Brain microvascular endothelial cell (primary cell): ENCODE measurements around the gene FOSL1.

Experiments used
- DNase-seq: peaks from one replicate; pipeline ENCODE4 v3.0.0-alpha.2; 2020
- H3K27ac ChIP-seq: fragments of 250-450 bp; sonication (Bioruptor Pico); 2 replicates; pipeline ENCODE4 v1.5.1; 2020; ENCODE audit warnings: mild to moderate bottlenecking, moderate library complexity
- H3K27me3 ChIP-seq: fragments of 250-450 bp; sonication (Bioruptor Pico); replicated peaks from 2 replicates; pipeline ENCODE4 v1.5.1; 2020; ENCODE audit warnings: mild to moderate bottlenecking
- H3K36me3 ChIP-seq: fragments of 250-450 bp; sonication (Bioruptor Pico); replicated peaks from 2 replicates; pipeline ENCODE4 v1.5.1; 2020; ENCODE audit warnings: mild to moderate bottlenecking
- H3K4me3 ChIP-seq: 2 replicates; pipeline ENCODE4 v1.5.1; 2011; ENCODE audit warnings: low read depth, mild to moderate bottlenecking, control low read depth, low read length, moderate library complexity
- CTCF ChIP-seq: IDR thresholded peaks from 2 replicates; pipeline ENCODE4 v1.5.1; 2011; ENCODE audit warnings: low read depth, mild to moderate bottlenecking, moderate library complexity, low read length, control low read depth, inconsistent platforms; ENCODE audit errors: missing control alignments
- in situ Hi-C: cut with HindIII; loops from 2 replicates; pipeline ENCODE4 v1.10.0; 2017; ENCODE audit warnings: low sequenced_read_pairs, low pct_ligation_motif_present

Gene FOSL1

GRCh38 chr11:65856689-65857499, 43.3 kb downstream of the FOSL1 start:
- Histone ChIP-seq H3K36me3 (peaks cover 54% of the 10 kb centered on the region), H3K27ac (peak overlapping the region; percentile 93), H3K27me3 (no peaks in the 10 kb centered on the region), H3K4me3 (peak overlapping the region; percentile 95)
- peak; percentile 63 for DNase-seq
- in situ Hi-C loops = no loop called here
- no peak for TF ChIP-seq CTCF

- H3K27ac ChIP-seq = no peak overlapping the region
- in situ Hi-C loops = no loop called here
- TF ChIP-seq CTCF = no peak
- H3K36me3 ChIP-seq = peaks cover 61% of the 10 kb centered on the region
- no peaks in the 10 kb centered on the region for H3K27me3 ChIP-seq
- DNase-seq = no peak
- peak overlapping the region; percentile 95 for H3K4me3 ChIP-seq
Observed at GRCh38 chr11:65855927-65856363, 44.2 kb downstream of the FOSL1 start.

DNA sequence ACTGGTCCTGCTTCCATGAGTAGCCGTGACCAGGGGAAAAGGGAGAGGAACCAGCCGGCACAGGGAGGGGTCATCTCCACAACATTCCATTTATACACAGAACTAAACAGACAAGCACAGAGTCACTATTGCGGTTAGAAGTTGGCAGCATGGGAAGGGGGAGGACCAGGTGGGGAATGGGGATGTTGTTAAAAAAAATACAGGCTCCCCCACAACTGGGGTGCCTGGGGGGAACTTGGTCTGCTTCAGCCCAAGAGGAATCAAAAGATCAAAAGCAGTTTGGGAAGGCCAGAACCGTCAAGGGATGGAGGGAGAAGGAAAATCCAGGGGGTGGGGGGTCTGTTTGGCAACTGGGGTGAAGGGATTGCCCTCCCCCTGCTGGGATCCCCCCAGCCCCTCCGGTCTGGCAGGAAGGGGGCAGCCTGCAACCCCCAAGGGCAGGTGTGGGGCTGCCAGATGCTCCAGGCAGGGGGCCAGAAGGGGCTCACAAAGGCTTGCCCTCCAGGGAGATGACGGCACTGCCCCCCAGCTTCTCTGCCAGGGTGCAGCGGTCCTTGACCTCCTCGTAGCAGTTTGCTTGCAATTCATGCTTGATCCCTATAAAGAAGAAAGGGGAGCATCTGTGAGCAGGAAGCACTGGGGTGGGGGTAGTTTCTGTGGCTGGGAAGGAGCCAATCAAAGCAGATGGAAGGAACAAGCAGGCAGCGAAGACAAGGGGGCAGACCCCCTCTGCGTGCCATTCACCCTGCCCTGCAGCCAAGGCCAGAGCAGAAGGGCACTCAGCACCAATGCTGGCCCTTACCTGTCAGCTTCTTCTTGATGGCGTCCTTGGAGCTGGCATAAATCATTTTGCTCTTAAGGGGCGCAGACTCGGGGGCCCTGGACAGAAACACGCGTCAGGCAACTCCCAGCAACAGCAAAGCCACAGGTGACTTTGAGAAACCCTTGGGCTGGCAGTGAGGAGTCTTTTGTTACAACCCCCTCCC, 45.0 kb downstream of the FOSL1 start:
- no peak overlapping the region for H3K27ac ChIP-seq
- no peaks in the 10 kb centered on the region for H3K27me3 ChIP-seq
- no peak for DNase-seq
- TF ChIP-seq CTCF = no peak
- peak overlapping the region; percentile 95 for H3K4me3 ChIP-seq
- H3K36me3 ChIP-seq = peaks cover 66% of the 10 kb centered on the region
- in situ Hi-C loops = no loop called here

DNA sequence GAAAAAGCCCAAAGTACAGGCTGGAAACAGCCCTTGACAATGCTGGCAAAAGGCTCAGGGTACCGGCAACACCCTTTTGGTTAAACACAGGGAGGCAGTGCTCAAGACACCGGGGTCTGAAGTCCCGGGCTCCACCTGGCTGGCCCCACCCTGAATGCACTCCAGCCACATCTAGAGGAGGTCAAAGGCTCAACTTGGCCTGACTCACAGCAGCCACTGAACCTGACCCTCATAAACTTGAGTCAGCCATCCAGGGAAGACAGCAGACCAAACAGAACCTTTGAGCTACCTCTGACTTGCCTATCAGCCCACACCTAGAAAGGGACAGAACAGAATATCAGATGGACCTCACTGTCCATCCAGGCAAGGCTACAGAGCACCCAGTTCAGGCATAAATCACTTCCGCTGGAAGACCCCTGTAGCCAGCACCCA, 46.0 kb downstream of the FOSL1 start:
- H3K27ac ChIP-seq = no peak overlapping the region
- H3K36me3 ChIP-seq = peaks cover 66% of the 10 kb centered on the region
- TF ChIP-seq CTCF = no peak
- H3K4me3 ChIP-seq = no peak overlapping the region
- no peak for DNase-seq
- in situ Hi-C loops = no loop called here
- no peaks in the 10 kb centered on the region for H3K27me3 ChIP-seq

- no peak for DNase-seq
- Histone ChIP-seq H3K27ac (no peak overlapping the region), H3K4me3 (no peak overlapping the region), H3K36me3 (peaks cover 66% of the 10 kb centered on the region), H3K27me3 (no peaks in the 10 kb centered on the region)
- in situ Hi-C loops = no loop called here
- peak; percentile 2 for TF ChIP-seq CTCF
Observed at GRCh38 chr11:65853246-65853979, 46.8 kb downstream of the FOSL1 start.
